Endothelial cell of umbilical vein (primary cell): ENCODE data around the gene TMPRSS6. TPM values are rescaled to one million over a fixed set of nuclear protein-coding genes. Genes with fewer than 3 reads are reported as not detected.

Experiments
- BruUV-seq: library from RNA; stranded (reverse); fragments of 400-500 nt; replicated peaks from 2 replicates; lab custom pipeline; 2021; lab: Mats Ljungman, UMichigan
- CTCF ChIA-PET: fragments of 300-600, 350-600 bp; sonication (Branson Sonifier 250); formaldehyde crosslinking; loops from one replicate; lab custom pipeline; 2021; ENCODE audit warnings: antibody characterized with exemption, inconsistent platforms; lab: Charles Lee
- POLR2A ChIA-PET: fragments of 300-600, 350-600 bp; sonication (Branson Sonifier 250); formaldehyde crosslinking; loops from one replicate; lab custom pipeline; 2021; ENCODE audit warnings: antibody characterized with exemption, inconsistent platforms; lab: Charles Lee
- DNase-seq: peaks from one replicate; pipeline ENCODE4 v3.0.0-alpha.2; 2011; ENCODE audit warnings: low read depth, low spot score
- FAIRE-seq: peaks from 2 replicates; lab custom pipeline; 2011; peaks lifted over from hg19 to GRCh38; lab: Jason Lieb, UNC
- H2AFZ ChIP-seq: 2 replicates; pipeline ENCODE4 v1.6.0; 2012; ENCODE audit warnings: low read depth, low read length, control low read depth, inconsistent platforms
- H3K27ac ChIP-seq: 2 replicates; pipeline ENCODE4 v1.5.1; 2011; ENCODE audit warnings: low read depth, mild to moderate bottlenecking, control low read depth, low read length, moderate library complexity; ENCODE audit not compliant: insufficient read depth
- H3K27me3 ChIP-seq, 2 experiments: 2 replicates each; pipeline versions ENCODE4 v1.6.0 to v1.6.1; 2011; ENCODE audit warnings: low read length in 2 of 2, mixed read lengths in 1 of 2; ENCODE audit not compliant: control insufficient read depth in 2 of 2, insufficient read depth in 2 of 2
- H3K36me3 ChIP-seq, 2 experiments: 2 replicates in 1 of 2; 3 replicates in 1 of 2; pipeline ENCODE4 v1.5.1; 2011; ENCODE audit warnings: low read length in 2 of 2, mild to moderate bottlenecking in 1 of 2, moderate library complexity in 1 of 2; ENCODE audit not compliant: control insufficient read depth in 2 of 2, insufficient read depth in 2 of 2; ENCODE audit errors: extremely low read depth in 1 of 2
- H3K4me1 ChIP-seq: 3 replicates; pipeline ENCODE4 v1.5.1; 2011; ENCODE audit warnings: mild to moderate bottlenecking, low read length; ENCODE audit not compliant: control insufficient read depth, insufficient read depth; ENCODE audit errors: extremely low read depth
- H3K4me2 ChIP-seq: 2 replicates; pipeline ENCODE4 v1.6.1; 2011; ENCODE audit warnings: low read length, control low read depth, mixed read lengths; ENCODE audit not compliant: insufficient read depth
- H3K4me3 ChIP-seq, 3 experiments: fragments of 200-600 bp in 1 of 3; sonication (generic), shearing (Covaris generic) in 1 of 3; replicated peaks in 1 of 3; 2 replicates each; pipeline ENCODE4 v1.5.1; 2011 to 2016; ENCODE audit warnings: control low read depth in 3 of 3, low read length in 3 of 3, mild to moderate bottlenecking in 2 of 3, inconsistent platforms in 1 of 3, low read depth in 1 of 3, moderate library complexity in 1 of 3; ENCODE audit not compliant: insufficient read depth in 1 of 3
- H3K79me2 ChIP-seq: 2 replicates; pipeline ENCODE4 v1.6.0; 2012; ENCODE audit warnings: low read length, inconsistent platforms; ENCODE audit not compliant: control insufficient read depth, insufficient read depth
- H3K9ac ChIP-seq: replicated peaks from 2 replicates; pipeline ENCODE3; 2011; ENCODE audit warnings: low read length, control low read depth; ENCODE audit not compliant: insufficient read depth; ENCODE audit errors: extremely low read depth
- H3K9me1 ChIP-seq: replicated peaks from 3 replicates; pipeline ENCODE4 v1.6.0; 2011; ENCODE audit warnings: mild to moderate bottlenecking, low read length; ENCODE audit not compliant: control insufficient read depth, insufficient read depth; ENCODE audit errors: extremely low read depth
- H3K9me3 ChIP-seq: replicated peaks from 2 replicates; pipeline ENCODE4 v1.5.1; 2012; ENCODE audit warnings: low read length, inconsistent platforms; ENCODE audit not compliant: control insufficient read depth, insufficient read depth
- H4K20me1 ChIP-seq: replicated peaks from 2 replicates; pipeline ENCODE3; 2011; ENCODE audit warnings: mild to moderate bottlenecking, low read length; ENCODE audit not compliant: control insufficient read depth, insufficient read depth; ENCODE audit errors: extremely low read depth
- EZH2 ChIP-seq: IDR thresholded peaks from 2 replicates; pipeline ENCODE4 v1.6.1; 2012; ENCODE audit warnings: borderline replicate concordance, low read depth, mild to moderate bottlenecking, moderate library complexity, low read length, inconsistent platforms; ENCODE audit not compliant: severe bottlenecking
- GATA2 ChIP-seq: IDR thresholded peaks from 2 replicates; pipeline ENCODE4 v1.7.0; 2011; ENCODE audit warnings: low read depth, mild to moderate bottlenecking, moderate library complexity, mixed read lengths, low read length; ENCODE audit not compliant: insufficient read length, insufficient read depth
- JUN ChIP-seq: IDR thresholded peaks from 2 replicates; pipeline ENCODE4 v1.6.1; 2011; ENCODE audit warnings: borderline replicate concordance, low read depth; ENCODE audit not compliant: insufficient read length, insufficient read depth
- MYC ChIP-seq: IDR thresholded peaks from one replicate; pipeline ENCODE4 v1.6.1; 2011; ENCODE audit warnings: mild to moderate bottlenecking, low read depth, low read length
- POLR2AphosphoS5 ChIP-seq: IDR thresholded peaks from 2 replicates; pipeline ENCODE4 v1.6.1; 2012; ENCODE audit warnings: low read depth, mild to moderate bottlenecking, control low read depth, low read length, moderate library complexity; ENCODE audit not compliant: insufficient read depth
- dilution Hi-C: fragments of 300-500 bp; cut with MboI; formaldehyde crosslinking; loops from one replicate; pipeline ENCODE4 v1.15.0; 2019; ENCODE audit warnings: low sequenced_read_pairs; ENCODE audit not compliant: extremely low pct_ligation_motif_present
- intact Hi-C: fragments of 100-400 bp; cut with micrococcal nuclease; formaldehyde crosslinking; loops from one replicate; pipeline ENCODE4 v1.10.0; 2022
- polyA plus RNA-seq, 4 experiments: library from polyadenylated mRNA; depleted of rRNA in 3 of 4; stranded (reverse) in 3 of 4; unstranded in 1 of 4; fragments of >200 nt; gene quantifications; 2 replicates each; pipeline versions ENCODE4 v1.2.1 to v1.2.3, GENCODE V29; 2011 to 2012; ENCODE audit warnings: missing spikeins in 1 of 4
- total RNA-seq: library from RNA; stranded (reverse); gene quantifications from 2 replicates; pipeline ENCODE4 v1.2.3, GENCODE V29; 2021
- TF ChIP-seq, protein P1 (sequence below): IDR thresholded peaks from 2 replicates; pipeline ENCODE4 v1.6.1; 2011; ENCODE audit not compliant: insufficient read depth, insufficient read length
- TF ChIP-seq, protein P2 (sequence below), 2 donors: IDR thresholded peaks; 1 replicate in 1 of 2; 2 replicates in 1 of 2; pipeline ENCODE4 v1.5.1; 2011; ENCODE audit warnings: low read length in 2 of 2, mild to moderate bottlenecking in 2 of 2, moderate library complexity in 2 of 2, control low read depth in 1 of 2, inconsistent platforms in 1 of 2, low read depth in 1 of 2; ENCODE audit not compliant: insufficient read depth in 1 of 2; ENCODE audit errors: extremely low read depth in 1 of 2

Gene TMPRSS6
- total and polyA plus RNA-seq, 2 donors (not counting 3 experiments of a cell fraction or from before 2014, with no cell fraction given) = not detected

- dilution Hi-C loops = no loop called here
- H2AFZ ChIP-seq = no peak overlapping the region
- H3K79me2 ChIP-seq = no peaks in the 10 kb centered on the region
- no peaks in the 10 kb centered on the region for H3K9me1 ChIP-seq
- ChIA-PET POLR2A (no interaction called here), CTCF (interaction anchor here (1.3 to 1.7 kb wide), 2 partner anchors 98 to 100 kb away, joined by 4 read pairs; no protein-coding TSS in a partner anchor)
- TF ChIP-seq GATA2 = no peak
- TF ChIP-seq JUN = no peak
- no peak for TF ChIP-seq POLR2AphosphoS5
- no peak for TF ChIP-seq EZH2
- TF ChIP-seq, protein P1, sequence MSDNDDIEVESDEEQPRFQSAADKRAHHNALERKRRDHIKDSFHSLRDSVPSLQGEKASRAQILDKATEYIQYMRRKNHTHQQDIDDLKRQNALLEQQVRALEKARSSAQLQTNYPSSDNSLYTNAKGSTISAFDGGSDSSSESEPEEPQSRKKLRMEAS = no peak
- TF ChIP-seq, protein P2, sequence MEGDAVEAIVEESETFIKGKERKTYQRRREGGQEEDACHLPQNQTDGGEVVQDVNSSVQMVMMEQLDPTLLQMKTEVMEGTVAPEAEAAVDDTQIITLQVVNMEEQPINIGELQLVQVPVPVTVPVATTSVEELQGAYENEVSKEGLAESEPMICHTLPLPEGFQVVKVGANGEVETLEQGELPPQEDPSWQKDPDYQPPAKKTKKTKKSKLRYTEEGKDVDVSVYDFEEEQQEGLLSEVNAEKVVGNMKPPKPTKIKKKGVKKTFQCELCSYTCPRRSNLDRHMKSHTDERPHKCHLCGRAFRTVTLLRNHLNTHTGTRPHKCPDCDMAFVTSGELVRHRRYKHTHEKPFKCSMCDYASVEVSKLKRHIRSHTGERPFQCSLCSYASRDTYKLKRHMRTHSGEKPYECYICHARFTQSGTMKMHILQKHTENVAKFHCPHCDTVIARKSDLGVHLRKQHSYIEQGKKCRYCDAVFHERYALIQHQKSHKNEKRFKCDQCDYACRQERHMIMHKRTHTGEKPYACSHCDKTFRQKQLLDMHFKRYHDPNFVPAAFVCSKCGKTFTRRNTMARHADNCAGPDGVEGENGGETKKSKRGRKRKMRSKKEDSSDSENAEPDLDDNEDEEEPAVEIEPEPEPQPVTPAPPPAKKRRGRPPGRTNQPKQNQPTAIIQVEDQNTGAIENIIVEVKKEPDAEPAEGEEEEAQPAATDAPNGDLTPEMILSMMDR (IDR thresholded peaks at IDR 0.05; ENCODE audit: extremely low read depth in 1 of 2, insufficient read depth in 1 of 2, low read depth in 1 of 2, low read length in 2 of 2) = no peak
- TF ChIP-seq MYC = no peak
- no peaks in the 10 kb centered on the region for H3K36me3 ChIP-seq
- no peaks in the 10 kb centered on the region for H4K20me1 ChIP-seq
- no peak overlapping the region for H3K27ac ChIP-seq
- H3K9me3 ChIP-seq = no peaks in the 10 kb centered on the region
- H3K4me3 ChIP-seq = no peak overlapping the region
- H3K27me3 ChIP-seq = peaks cover 2 to 14% of the 10 kb centered on the region in 2 experiments
- intact Hi-C loops = no loop called here
- H3K4me2 ChIP-seq = no peak overlapping the region
- FAIRE-seq = no peak
- no peaks in the 10 kb centered on the region for H3K4me1 ChIP-seq
- no peak for DNase-seq
- H3K9ac ChIP-seq = no peak overlapping the region
- BruUV-seq = no TSS peak
Observed at GRCh38 chr22:37098976-37099591, 10.4 kb downstream of the TMPRSS6 start.
